NOMO-1 (cell line): ENCODE data around the gene ITM2C.

Experiments used
- DNase-seq, 2 experiments: peaks; one replicate each; lab custom pipeline; 2025; ENCODE audit not compliant: unreplicated experiment in 2 of 2; lab: John Stamatoyannopoulos, UW

ITM2C gene

GRCh38 chr2:230849633-230850357 lies 14.9 kb upstream of the ITM2C start:
- peak in 1 of 2 experiments; percentile 28 for DNase-seq

- DNase-seq, result no peak
Observed at GRCh38 chr2:230850358-230850658, 14.4 kb upstream of the ITM2C start.

- DNase-seq, result no peak
Observed at GRCh38 chr2:230852113-230852512, 12.6 kb upstream of the ITM2C start.

- no peak for DNase-seq
Observed at GRCh38 chr2:230861552-230862255, 3.0 kb upstream of the ITM2C start.

DNA sequence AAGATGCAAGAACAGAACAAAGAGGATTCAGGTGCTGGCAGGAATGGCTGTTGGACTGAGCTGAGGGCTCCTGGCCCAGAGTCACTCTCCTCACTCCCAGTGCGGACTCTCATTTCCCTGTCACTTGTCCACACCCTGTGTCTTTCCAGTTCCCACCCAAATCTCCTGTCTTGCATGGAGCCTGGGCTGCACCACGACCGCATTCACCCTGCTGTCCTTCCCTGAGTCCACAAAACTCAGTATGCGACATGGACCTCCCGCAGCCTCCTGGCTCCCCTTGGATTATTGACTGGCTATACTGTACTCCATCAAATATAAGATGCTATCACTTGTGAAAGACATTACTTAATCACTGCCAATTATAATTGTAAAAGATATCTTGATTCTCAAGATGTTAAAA lies 2.5 kb upstream of the ITM2C start:
- DNase-seq, result no peak

- no peak for DNase-seq
Observed at GRCh38 chr2:230863031-230863430, 1.7 kb upstream of the ITM2C start.

GRCh38 chr2:230863442-230864121 lies 1.2 kb upstream of the ITM2C start:
- no peak for DNase-seq

GRCh38 chr2:230864122-230864604 lies 579 bp upstream of the ITM2C start:
- no peak for DNase-seq

- no peak for DNase-seq
Observed at GRCh38 chr2:230865307-230865765, 594 bp downstream of the ITM2C start.

DNA sequence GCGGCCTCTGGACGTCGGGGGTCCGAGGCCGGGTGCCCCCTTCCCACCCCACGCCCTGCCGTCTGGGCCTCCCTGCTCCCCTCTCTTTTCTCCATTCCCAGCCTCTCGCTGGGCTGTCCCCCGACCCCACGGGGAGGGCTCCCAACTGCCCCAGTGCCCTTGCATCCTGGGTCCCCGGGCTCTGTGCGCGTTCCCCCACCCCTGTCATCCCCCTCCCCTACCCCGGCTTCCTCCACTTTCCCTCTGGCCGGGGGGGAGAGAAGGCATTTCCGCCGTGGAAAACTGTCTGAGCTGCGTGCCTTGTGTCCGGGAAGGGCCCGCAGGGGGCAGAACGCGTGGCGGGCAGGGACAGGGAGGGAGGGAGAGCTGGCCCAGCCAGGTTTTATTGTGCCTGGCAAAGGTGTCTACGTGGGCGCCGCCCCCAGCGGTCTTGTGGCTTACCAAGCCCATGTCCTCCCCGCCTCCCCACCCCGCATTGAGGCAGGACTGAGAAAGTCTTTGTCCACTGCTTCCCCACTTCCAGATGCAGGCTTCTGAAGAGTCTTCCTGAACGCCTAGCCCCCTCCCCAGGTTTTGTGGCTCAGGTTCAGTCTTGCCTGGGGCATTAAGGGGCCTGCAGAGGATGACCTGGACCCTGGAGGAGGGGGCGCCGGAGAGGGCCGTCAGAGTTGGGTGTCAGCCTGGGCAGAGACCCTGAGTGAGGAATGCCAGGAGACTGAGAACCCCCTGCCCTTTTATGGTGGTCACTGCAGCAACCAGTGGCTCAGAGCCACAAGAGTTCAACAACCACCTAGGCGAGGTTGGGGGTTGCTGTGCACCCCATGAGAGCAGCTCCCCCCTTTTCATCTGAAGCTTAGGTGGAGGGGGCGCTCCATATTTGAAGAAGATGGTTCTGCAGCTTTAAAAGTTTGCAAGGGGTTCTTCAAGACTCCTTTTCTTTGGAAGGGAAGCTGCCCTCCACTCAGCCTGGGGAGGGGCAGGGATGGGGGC lies 1.3 kb downstream of the ITM2C start:
- DNase-seq, result no peak

- DNase-seq, result peak; percentile 61 to 64
Observed at GRCh38 chr2:230866756-230867523, 2.2 kb downstream of the ITM2C start.

GRCh38 chr2:230868161-230868946 lies 3.6 kb downstream of the ITM2C start:
- no peak for DNase-seq

- no peak for DNase-seq
Observed at GRCh38 chr2:230868947-230869913, 4.5 kb downstream of the ITM2C start.

GRCh38 chr2:230869914-230870543 lies 5.3 kb downstream of the ITM2C start:
- DNase-seq, result no peak

DNA sequence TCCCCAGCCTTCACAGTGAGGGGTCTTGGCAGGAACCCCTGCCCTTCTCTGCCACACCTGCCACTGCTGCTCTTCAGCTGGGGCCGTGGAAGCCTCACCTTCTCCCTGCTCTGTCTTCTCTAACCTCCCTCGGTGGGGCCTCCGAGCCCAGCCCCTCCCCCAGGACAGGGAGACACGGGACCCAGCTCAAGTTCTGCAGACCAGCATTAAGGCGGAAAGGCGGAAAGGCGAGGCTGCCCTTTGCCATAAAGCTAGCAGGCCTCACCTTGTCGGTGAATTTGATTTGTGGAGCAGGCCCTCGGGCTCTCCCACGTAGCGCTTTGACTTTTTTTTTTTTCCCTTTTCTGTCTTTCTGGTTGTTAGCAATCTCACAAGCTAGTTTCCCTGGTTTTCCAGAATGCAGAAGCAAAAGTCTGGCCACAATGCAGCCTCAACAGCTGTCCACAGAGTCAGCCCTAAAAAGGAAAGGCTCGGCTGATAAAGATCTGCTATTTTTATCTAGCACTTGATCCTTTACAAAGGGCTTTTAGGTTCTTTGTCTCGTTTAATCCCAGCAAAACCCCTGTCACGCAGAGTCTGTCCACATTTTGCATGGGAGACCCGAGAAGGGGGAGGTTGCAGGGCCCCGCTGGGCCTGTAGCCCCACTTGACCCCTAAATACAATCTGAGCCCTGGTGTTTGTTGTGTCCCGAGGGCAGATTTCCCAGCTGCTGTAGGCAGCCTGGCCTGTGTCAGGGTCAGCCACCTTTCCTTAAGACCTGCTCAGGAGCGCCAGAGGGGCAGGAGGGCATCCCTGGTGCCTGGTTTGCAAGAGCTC lies 6.0 kb downstream of the ITM2C start:
- DNase-seq, result peak; percentile 8 to 26

- DNase-seq, result no peak
Observed at GRCh38 chr2:230871361-230872150, 6.8 kb downstream of the ITM2C start.
